ENCODE measurements around the gene LGALSL. TPM values are rescaled to one million over a fixed set of nuclear protein-coding genes. Genes with fewer than 3 reads are reported as not detected.

LGALSL gene
- total RNA-seq, 1 experiment from 2014 or later, result 14.2 TPM

- Histone ChIP-seq H3K27ac (ENCODE audit: low read depth, low read length) (no peak overlapping the region), H3K4me3 (replicated peaks in 1 of 2; ENCODE audit: low read depth in 1 of 2, low read length in 2 of 2) (no peak overlapping the region), H3K9me2 (ENCODE audit: insufficient read depth) (no peaks in the 10 kb centered on the region), H2AFZ (ENCODE audit: low read depth, low read length, poor library complexity, severe bottlenecking) (no peak overlapping the region), H3K36me3 (ENCODE audit: control insufficient read depth in 1 of 2, insufficient read depth in 2 of 2, low read length in 2 of 2) (no peaks in the 10 kb centered on the region), H3K4me1 (ENCODE audit: control insufficient read depth in 1 of 2, insufficient read depth in 2 of 2, low read length in 2 of 2) (peaks cover 0 to 7% of the 10 kb centered on the region in 2 experiments; a peak in 2 of 4 replicates), H3K9ac (ENCODE audit: low read length) (no peak overlapping the region), H3K27me3 (ENCODE audit: insufficient read depth, low read length) (no peaks in the 10 kb centered on the region), H3K9me3 (ENCODE audit: control insufficient read depth in 1 of 2, insufficient read depth in 1 of 2, low read depth in 1 of 2, low read length in 2 of 2) (no peaks in the 10 kb centered on the region; a peak in 1 of 4 replicates), H4K20me1 (ENCODE audit: insufficient read depth) (no peaks in the 10 kb centered on the region), H3K79me2 (ENCODE audit: insufficient read depth, low read length) (no peaks in the 10 kb centered on the region), H3K4me2 (ENCODE audit: low read length) (peak overlapping the region; percentile 3; the same call in 1 of the 2 replicates)
- no peak for ATAC-seq
- ChIA-PET CTCF (no interaction called here), POLR2A (no interaction called here), RAD21 (ENCODE audit: low non-redundant PET in 1 of 2, low total read pairs in 2 of 2, uncharacterized antibody in 2 of 2, unreplicated experiment in 2 of 2) (no interaction called here)
- intact Hi-C loops (cut with micrococcal nuclease), result no loop called here
- TF ChIP-seq ZNF274 (IDR thresholded peaks at IDR 0.05; ENCODE audit: low read depth, low read length), result no peak
- TF ChIP-seq TCF7L2 (IDR thresholded peaks at IDR 0.05; ENCODE audit: borderline replicate concordance, extremely low read depth, insufficient read depth, insufficient read length), result no peak
- no peak for TF ChIP-seq SRF (IDR thresholded peaks at IDR 0.05; ENCODE audit: low read depth)
- TF ChIP-seq ZBTB33 (IDR thresholded peaks at IDR 0.05; ENCODE audit: extremely low read depth, insufficient replicate concordance, low read length), result no peak
- no peak for TF ChIP-seq POLR2AphosphoS5 (IDR thresholded peaks at IDR 0.05; ENCODE audit: low read depth, low read length)
- no peak for TF ChIP-seq YY1 (IDR thresholded peaks at IDR 0.05; ENCODE audit: extremely low read depth, insufficient replicate concordance, low read depth, low read length)
- no peak for TF ChIP-seq ELF1 (IDR thresholded peaks at IDR 0.05; ENCODE audit: borderline replicate concordance, low read depth)
- TF ChIP-seq FOSL1 (IDR thresholded peaks at IDR 0.05; ENCODE audit: low read depth), result no peak
- no peak for TF ChIP-seq EZH2phosphoT487 (IDR thresholded peaks at IDR 0.05; ENCODE audit: borderline replicate concordance)
- no peak for TF ChIP-seq REST (IDR thresholded peaks at IDR 0.05; ENCODE audit: low read depth)
- no peak for TF ChIP-seq MAX (IDR thresholded peaks at IDR 0.05)
- TF ChIP-seq RAD21 (IDR thresholded peaks at IDR 0.05; ENCODE audit: low read depth), result no peak
- TF ChIP-seq CTCF (IDR thresholded peaks at IDR 0.05 in 2 of 3, conservative IDR thresholded peaks at IDR 0.05 in 1 of 3; ENCODE audit: borderline replicate concordance in 1 of 3, insufficient read depth in 1 of 3, low read depth in 2 of 3, low read length in 2 of 3), result no peak
- no peak for TF ChIP-seq CBX3 (IDR thresholded peaks at IDR 0.05; ENCODE audit: low read depth)
- DNase-seq (ENCODE audit: low read depth, low spot score), result no peak
- BruUV-seq (replicated peaks), result no TSS peak
These were observed 27.6 kb upstream of the LGALSL start for GRCh38 chr2:64426183-64426952.

Measured in HCT116 (cell line).